GM21619 (cell line): Measurements from ENCODE around the gene MTHFD1L.
"Not testable (repeated sequence)": the region's sequence is repeated elsewhere in the genome, so short reads cannot be mapped to it uniquely, and the experiment has no call there.

Experiments used
- ATAC-seq: cut with Tn5 transposase; IDR thresholded peaks from one replicate; pipeline ENCODE4 v1.9.1; 2021; ENCODE audit not compliant: unreplicated experiment

The MTHFD1L gene

GRCh38 chr6:151113641-151114040, 248.1 kb downstream of the MTHFD1L start:
- ATAC-seq = no peak

- ATAC-seq = no peak
Observed at GRCh38 chr6:151118461-151119123, 253.1 kb downstream of the MTHFD1L start.

DNA sequence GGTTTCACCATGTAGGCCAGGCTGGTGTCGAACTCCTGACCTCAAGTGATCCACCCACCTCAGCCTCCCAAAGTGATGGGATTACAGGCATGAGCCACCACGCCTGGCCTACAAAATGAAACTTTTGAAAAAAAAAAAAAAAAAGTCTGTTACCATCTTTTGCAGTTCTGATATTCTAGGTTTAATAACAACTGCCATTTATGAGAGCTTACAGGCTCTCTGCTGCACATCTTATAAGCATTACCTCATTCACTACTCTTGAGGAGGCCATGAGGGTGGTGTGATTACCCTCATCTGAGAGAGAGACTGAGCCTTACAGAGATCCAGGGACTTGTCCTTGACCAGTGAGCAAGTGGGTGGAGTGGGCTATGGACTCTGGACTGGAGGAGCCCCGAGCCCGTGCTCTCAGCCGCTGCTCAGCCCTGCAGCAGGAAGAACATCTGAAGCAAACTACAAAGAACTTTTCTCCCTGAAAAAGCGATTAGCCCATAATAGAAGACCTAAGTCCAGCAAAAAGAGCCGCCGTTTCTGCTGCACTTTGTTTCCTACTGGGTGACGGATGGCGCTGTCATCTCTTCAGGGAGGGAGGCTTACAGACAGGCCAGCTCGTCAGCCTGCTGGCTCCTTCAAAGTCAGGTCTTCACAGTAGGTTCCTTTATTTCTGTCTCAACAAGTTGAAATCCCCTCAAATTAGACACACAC, 254.5 kb downstream of the MTHFD1L start:
- no peak for ATAC-seq

- ATAC-seq = no peak
Observed at GRCh38 chr6:151121900-151122299, 256.4 kb downstream of the MTHFD1L start.

GRCh38 chr6:151123641-151124040, 258.1 kb downstream of the MTHFD1L start:
- not testable (repeated sequence) for ATAC-seq

- ATAC-seq = not testable (repeated sequence)
Observed at GRCh38 chr6:151125242-151125641, 259.7 kb downstream of the MTHFD1L start.

GRCh38 chr6:151125651-151126416, 260.3 kb downstream of the MTHFD1L start:
- not testable (repeated sequence) for ATAC-seq

GRCh38 chr6:151126417-151126724, 260.9 kb downstream of the MTHFD1L start:
- not testable (repeated sequence) for ATAC-seq

- not testable (repeated sequence) for ATAC-seq
Observed at GRCh38 chr6:151127133-151127798, 261.8 kb downstream of the MTHFD1L start.

DNA sequence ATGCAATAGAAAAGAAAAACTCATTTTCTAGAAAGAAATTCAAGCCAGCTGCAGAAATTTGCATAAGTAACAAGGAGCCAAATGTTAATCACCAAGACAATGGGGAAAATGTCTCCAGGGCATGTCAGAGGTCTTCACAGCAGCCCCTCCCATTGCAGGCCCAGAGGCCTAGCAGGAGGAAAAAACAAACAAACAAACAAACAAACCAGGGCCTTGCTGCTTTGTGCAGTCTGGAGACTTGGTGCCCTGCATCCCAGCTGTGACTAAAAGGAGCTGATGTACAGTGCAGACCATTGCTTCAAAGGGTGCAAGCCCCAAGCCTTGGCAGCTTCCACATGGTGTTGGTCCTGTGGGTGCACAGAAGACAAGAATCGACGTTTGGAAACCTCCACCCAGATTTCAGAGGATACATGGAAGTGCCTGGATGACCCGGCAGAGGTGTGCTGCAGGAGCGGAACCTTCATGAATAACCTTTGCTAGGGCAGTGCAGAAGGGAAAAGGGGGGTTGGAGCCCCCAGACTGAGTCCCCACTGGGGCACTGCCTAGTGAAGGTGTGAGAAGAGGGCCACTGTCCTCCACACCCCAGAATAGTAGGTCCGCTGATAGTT, 263.4 kb downstream of the MTHFD1L start:
- no peak for ATAC-seq

DNA sequence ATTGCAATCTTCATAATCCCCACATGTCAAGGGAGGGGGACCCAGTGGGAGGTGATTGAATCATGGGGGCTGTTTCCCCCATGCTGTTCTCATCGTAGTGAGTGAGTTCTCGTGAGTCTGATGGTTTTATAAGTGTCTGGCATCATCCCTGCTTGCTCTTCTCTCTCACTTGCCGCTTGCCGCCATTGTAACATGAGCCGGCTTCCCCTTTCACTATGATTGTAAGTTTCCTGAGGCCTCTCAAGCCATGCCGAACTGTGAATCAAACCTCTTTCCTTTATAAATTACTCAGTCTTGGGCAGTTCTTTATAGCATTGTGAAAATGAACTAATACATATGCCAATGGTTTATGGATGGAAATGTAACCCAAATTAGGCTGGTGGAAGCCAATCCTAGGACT, 264.8 kb downstream of the MTHFD1L start:
- ATAC-seq = peak; percentile 64

DNA sequence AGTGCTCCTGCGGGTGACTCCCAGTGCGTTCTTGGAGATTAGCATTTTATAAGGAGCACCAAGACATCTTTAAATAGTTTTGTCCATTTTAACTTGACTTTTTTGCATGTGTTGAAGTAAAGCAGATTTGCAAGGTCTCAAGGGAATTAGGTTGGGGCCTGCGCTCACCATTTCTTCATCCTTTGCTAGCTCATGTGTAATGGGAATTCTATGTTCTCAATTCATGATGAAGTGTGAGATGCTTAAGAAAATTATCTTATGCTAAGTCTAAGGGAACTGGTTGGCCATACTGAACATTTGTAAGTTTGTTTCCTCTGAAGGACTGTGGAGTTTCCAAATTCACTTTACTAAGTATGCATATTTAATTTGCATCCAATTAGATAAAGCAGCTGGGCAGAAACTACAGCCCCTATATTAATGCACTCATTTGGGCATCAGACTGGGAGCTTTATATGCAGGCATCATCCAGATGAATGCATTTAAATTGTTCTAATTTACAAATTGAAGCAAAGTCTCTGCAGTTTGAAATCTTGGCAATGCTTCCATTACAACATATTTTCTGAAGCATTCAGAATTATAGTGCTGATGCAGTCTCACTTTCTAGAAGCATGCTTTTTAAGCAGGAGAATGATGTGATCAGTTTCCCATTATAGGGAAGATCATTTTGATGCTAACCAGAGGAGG, 266.0 kb downstream of the MTHFD1L start:
- no peak for ATAC-seq

DNA sequence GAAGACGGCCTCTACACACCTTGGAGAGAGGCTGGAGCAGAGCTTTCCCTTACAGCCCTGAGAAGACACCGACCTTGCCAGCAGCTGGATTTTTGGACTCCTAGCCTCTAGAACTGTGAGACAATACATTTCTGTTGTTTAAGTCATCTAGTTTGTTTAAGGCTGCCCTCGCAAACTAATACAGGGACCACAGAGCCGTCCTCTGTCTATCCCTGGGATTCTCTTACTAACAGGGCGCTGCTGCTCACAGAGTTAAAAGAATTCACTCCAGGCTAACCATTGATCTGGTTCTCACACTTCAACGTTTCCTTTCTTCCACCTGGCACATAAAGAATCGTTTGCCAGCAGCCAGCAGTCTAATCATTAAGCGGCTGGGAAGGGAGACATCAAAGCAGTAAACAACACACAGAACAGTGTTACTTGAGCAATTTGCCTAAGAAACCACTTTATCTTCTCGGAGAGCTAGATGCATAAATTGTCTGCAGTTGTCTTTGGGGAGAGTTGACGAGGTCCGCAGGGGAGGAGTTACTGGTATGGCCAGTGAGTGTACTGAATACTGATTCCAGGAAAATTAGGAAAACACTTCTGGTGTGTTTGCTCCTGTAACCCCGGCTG, 270.7 kb downstream of the MTHFD1L start:
- no peak for ATAC-seq

- no peak for ATAC-seq
Observed at GRCh38 chr6:151137542-151137941, 272.0 kb downstream of the MTHFD1L start.

GRCh38 chr6:151139524-151139923, 274.0 kb downstream of the MTHFD1L start:
- ATAC-seq = no peak

DNA sequence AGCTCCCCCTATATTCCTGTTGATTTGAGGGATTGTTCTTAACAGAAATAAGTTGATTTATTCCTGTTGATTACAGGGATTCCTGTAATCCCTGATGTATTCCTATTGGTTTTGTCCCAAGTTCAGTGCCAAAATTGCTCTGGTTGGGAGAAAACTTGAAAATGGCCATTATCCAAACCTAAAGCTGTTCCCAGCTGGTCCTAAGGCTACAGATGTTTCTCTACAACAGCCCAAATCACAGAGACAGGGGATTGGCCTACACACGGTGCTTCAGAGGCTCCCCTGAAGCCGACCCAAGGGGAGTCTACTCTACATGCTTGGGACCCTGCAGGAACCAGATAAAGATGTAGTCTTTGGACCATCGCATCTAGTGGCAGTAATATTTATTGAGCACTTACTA, 275.3 kb downstream of the MTHFD1L start:
- no peak for ATAC-seq

DNA sequence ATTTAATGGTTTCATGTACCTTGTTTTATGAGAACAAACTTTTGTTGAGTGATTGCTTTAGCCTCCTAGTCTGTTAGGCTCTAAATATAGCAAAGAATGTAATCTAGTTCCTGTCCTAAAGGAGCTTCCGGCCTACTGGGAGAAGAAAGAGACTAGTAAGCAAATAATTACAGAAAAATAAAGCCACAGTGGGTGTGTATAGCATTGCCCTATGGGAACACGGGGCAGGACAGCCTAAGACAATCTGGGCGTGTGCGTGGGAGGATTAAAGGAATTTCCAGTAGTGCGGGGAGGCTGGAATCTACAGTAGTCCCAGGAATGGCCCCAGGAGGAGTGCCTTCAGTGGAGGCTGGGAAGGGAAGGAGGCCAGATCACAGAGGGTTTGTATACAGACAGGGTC, 276.2 kb downstream of the MTHFD1L start:
- no peak for ATAC-seq

DNA sequence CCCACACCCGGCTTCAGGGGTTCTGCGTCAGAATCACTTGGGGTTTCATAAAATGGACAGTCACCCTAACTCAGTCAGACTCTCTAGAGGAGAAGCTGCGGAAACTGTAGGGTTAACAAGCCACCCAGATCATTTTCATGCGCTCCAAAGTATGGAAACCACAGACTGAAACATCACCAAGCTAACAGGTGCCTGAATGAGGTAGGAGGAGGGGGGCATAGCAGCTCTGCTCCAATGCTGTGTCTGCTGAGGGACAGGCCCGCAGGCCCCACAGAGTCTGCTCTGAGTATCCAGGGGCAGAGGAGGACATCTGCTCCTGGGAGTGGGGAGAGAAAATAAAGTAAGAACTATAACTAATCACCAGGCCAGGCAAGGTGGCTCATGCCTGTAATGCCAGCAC, 277.2 kb downstream of the MTHFD1L start:
- ATAC-seq = no peak

- no peak for ATAC-seq
Observed at GRCh38 chr6:151143337-151143736, 277.8 kb downstream of the MTHFD1L start.

DNA sequence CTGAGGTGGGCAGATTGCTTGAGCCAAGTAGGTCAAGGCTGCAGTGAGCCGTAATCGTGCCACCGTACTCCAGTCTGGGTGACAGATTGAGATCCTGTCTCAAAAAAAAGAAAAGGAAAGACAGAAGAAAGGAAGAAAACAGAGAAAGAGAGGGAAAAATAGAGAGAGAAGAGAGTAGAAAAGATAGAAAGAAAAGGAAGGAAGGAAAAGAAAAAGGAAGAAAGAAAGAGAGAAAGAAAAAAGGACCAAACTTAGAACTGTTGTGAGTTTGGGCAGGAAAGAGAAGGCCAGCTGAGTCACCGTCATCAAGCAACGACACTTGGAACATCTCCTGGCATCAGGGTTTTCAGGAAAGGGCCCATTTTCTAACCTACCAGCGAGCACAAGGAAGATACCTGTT, 278.3 kb downstream of the MTHFD1L start:
- no peak for ATAC-seq
